Measurements from ENCODE around the gene HBZ. TPM values are rescaled to one million over a fixed set of nuclear protein-coding genes. Genes with fewer than 3 reads are reported as not detected.
A peak's percentile ranks its signal among the peaks of the same experiment; 100 is the strongest.

The HBZ gene
- total and polyA plus RNA-seq, 8 donors, result 0.35 TPM; not detected in 7

- no peak for ATAC-seq
- WGBS, 2 donors, result 76 to 82% methylated on average over 8 of the region's 8 CpGs
- Histone ChIP-seq H3K27me3 (no peaks in the 10 kb centered on the region), H3K36me3 (peaks cover 9 to 51% (median 23%) of the 10 kb centered on the region in 3 donors), H3K4me1 (no peaks in the 10 kb centered on the region), H3K27ac (no peak overlapping the region), H3K9me3 (no peaks in the 10 kb centered on the region), H3K4me3 (no peak overlapping the region)
- DNase-seq, result no peak
- FAIRE-seq, result no peak
- TF ChIP-seq, protein P1, sequence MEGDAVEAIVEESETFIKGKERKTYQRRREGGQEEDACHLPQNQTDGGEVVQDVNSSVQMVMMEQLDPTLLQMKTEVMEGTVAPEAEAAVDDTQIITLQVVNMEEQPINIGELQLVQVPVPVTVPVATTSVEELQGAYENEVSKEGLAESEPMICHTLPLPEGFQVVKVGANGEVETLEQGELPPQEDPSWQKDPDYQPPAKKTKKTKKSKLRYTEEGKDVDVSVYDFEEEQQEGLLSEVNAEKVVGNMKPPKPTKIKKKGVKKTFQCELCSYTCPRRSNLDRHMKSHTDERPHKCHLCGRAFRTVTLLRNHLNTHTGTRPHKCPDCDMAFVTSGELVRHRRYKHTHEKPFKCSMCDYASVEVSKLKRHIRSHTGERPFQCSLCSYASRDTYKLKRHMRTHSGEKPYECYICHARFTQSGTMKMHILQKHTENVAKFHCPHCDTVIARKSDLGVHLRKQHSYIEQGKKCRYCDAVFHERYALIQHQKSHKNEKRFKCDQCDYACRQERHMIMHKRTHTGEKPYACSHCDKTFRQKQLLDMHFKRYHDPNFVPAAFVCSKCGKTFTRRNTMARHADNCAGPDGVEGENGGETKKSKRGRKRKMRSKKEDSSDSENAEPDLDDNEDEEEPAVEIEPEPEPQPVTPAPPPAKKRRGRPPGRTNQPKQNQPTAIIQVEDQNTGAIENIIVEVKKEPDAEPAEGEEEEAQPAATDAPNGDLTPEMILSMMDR (IDR thresholded peaks at IDR 0.05), result no peak
- intact Hi-C loops (cut with DNase I), result no loop called here
Observed at GRCh38 chr16:188674-189073, 36.2 kb downstream of the HBZ start.

- Histone ChIP-seq H3K27ac (no peak overlapping the region), H3K36me3 (peaks cover 10 to 61% (median 23%) of the 10 kb centered on the region in 3 donors), H3K27me3 (no peaks in the 10 kb centered on the region), H3K4me3 (no peak overlapping the region), H3K4me1 (no peaks in the 10 kb centered on the region), H3K9me3 (no peaks in the 10 kb centered on the region)
- intact Hi-C loops (cut with DNase I), result no loop called here
- DNase-seq (peak in 1 of 6 donors; percentile 21), FAIRE-seq (no peak), ATAC-seq (no peak)
- TF ChIP-seq, protein P1 (IDR thresholded peaks at IDR 0.05), result no peak
- 92 to 95% methylated on average over 34 of the region's 34 CpGs for WGBS, 2 donors
Observed at GRCh38 chr16:189604-190186, 37.3 kb downstream of the HBZ start.

DNA sequence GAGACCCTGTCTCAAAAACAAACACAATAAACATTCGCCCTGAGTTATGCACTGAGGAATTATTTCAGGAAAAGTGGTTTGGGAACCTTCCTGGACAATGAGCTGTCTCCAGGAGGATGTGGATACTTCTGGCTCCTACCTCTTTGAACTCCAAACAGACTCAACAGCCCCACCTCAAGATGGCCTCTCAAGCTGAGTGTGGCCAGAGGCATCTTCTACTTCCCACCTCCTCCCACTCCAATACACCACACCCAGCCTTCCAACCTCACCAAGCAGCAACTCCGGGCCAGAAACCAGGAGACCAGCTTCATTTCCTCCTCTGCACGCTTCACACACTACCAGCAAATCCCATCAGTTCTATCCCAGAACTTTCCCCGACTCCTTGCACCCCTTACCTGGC lies 39.4 kb downstream of the HBZ start:
- intact Hi-C loops (cut with DNase I), result no loop called here
- H3K4me3 ChIP-seq, result no peak overlapping the region
- no peak for FAIRE-seq
- no peaks in the 10 kb centered on the region for H3K4me1 ChIP-seq
- no peaks in the 10 kb centered on the region for H3K9me3 ChIP-seq
- no peak for DNase-seq
- H3K27me3 ChIP-seq, result no peaks in the 10 kb centered on the region
- TF ChIP-seq, protein P1 (IDR thresholded peaks at IDR 0.05), result no peak
- ATAC-seq, result no peak
- H3K27ac ChIP-seq, result no peak overlapping the region
- peaks cover 10 to 80% (median 26%) of the 10 kb centered on the region in 3 donors for H3K36me3 ChIP-seq
- WGBS, 2 donors, result 91 to 95% methylated on average over 4 of the region's 4 CpGs

DNA sequence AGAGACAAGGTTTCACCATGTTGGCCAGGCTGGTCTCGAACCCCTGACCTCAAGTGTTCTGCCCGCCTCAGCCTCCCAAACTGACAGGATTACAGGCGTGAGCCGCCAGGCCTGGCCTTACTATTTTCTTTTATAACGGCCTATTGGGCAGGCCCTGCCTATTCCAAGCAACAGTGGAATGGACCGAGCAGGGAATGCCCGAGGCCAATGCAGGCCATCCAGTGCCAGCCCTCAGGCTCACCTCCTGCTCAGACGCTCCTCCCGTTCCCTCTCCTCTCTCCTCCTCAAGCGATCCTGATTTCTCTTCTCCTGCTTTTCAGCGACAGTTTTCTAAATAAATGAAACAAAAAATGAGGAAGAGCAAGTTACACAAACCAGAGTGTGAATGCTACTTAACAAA lies 40.2 kb downstream of the HBZ start:
- no peak overlapping the region for H3K27ac ChIP-seq

GRCh38 chr16:193441-193840 lies 41.0 kb downstream of the HBZ start:
- no peak overlapping the region for H3K4me3 ChIP-seq
- H3K27ac ChIP-seq, result no peak overlapping the region
- H3K9me3 ChIP-seq, result no peaks in the 10 kb centered on the region
- ATAC-seq (no peak), DNase-seq (peak in 1 of 6 donors; percentile 16), FAIRE-seq (no peak)
- 88 to 96% methylated on average over 14 to 15 of the region's 15 CpGs for WGBS, 2 donors
- intact Hi-C loops (cut with DNase I), result no loop called here
- no peaks in the 10 kb centered on the region for H3K27me3 ChIP-seq
- H3K36me3 ChIP-seq, result peaks cover 6 to 88% (median 37%) of the 10 kb centered on the region in 3 donors
- TF ChIP-seq, protein P1 (IDR thresholded peaks at IDR 0.05), result no peak
- H3K4me1 ChIP-seq, result no peaks in the 10 kb centered on the region

More for the DNA sequence above, 40.2 kb downstream of the HBZ start:
- Histone ChIP-seq H3K36me3 (peaks cover 6 to 83% (median 32%) of the 10 kb centered on the region in 3 donors), H3K4me1 (no peaks in the 10 kb centered on the region), H3K9me3 (no peaks in the 10 kb centered on the region), H3K27me3 (no peaks in the 10 kb centered on the region), H3K4me3 (no peak overlapping the region)
- peak in 1 of 6 donors; percentile 20 for DNase-seq
- FAIRE-seq, result no peak
- WGBS, 2 donors, result 93 to 94% methylated on average over 11 of the region's 11 CpGs
- intact Hi-C loops (cut with DNase I), result no loop called here
- no peak for ATAC-seq
- TF ChIP-seq, protein P1 (IDR thresholded peaks at IDR 0.05), result no peak
